SK-N-SH (cell line): ENCODE data around the gene ACACA. TPM values are rescaled to one million over a fixed set of nuclear protein-coding genes. Genes with fewer than 3 reads are reported as not detected.

Experiments
- CTCF ChIA-PET: fragments of 300-600, 350-600 bp; formaldehyde crosslinking; extraction: SDS; loops from one replicate; lab custom pipeline; 2021; lab: Yijun Ruan, JAX
- POLR2A ChIA-PET: fragments of 350-600 bp; sonication (Branson Sonifier 250); formaldehyde crosslinking; extraction: SDS; loops from one replicate; lab custom pipeline; 2020; ENCODE audit warnings: antibody characterized with exemption, inconsistent platforms; lab: Yijun Ruan, JAX
- DNase-seq: peaks from one replicate; pipeline ENCODE4 v3.0.0; 2012
- H2AFZ ChIP-seq: fragments of 200-600 bp; sonication (generic); 2 replicates; pipeline ENCODE4 v1.8.1; 2016; ENCODE audit warnings: antibody characterized with exemption, mild to moderate bottlenecking, low read depth
- H3F3A ChIP-seq: fragments of 200-600 bp; sonication (generic); replicated peaks from 2 replicates; pipeline ENCODE3; 2016; ENCODE audit warnings: antibody characterized with exemption, mild to moderate bottlenecking; ENCODE audit not compliant: insufficient read depth
- H3K27ac ChIP-seq, 2 experiments: fragments of 200-500 bp in 1 of 2; fragments of 200-600 bp in 1 of 2; sonication (Bioruptor generic) in 1 of 2; sonication (generic), shearing (Covaris generic) in 1 of 2; 2 replicates each; pipeline versions ENCODE4 v1.5.1 to v1.6.1; 2014 to 2016; ENCODE audit warnings: low read depth in 2 of 2, inconsistent platforms in 1 of 2, low read length in 1 of 2, mild to moderate bottlenecking in 1 of 2, mixed read lengths in 1 of 2
- H3K27me3 ChIP-seq: fragments of 200-600 bp; sonication (generic), shearing (Covaris generic); 2 replicates; pipeline ENCODE4 v1.6.1; 2016; ENCODE audit warnings: mixed run types; ENCODE audit not compliant: insufficient read depth
- H3K36me3 ChIP-seq, 2 experiments: fragments of 200-500 bp in 1 of 2; fragments of 200-600 bp in 1 of 2; sonication (Bioruptor generic) in 1 of 2; sonication (generic) in 1 of 2; replicated peaks in 1 of 2; 2 replicates each; pipeline versions ENCODE3 to v1.5.1; 2014 to 2016; ENCODE audit warnings: low read length in 1 of 2, mild to moderate bottlenecking in 1 of 2; ENCODE audit not compliant: insufficient read depth in 2 of 2, control insufficient read depth in 1 of 2
- H3K4me1 ChIP-seq, 2 experiments: fragments of 200-500 bp in 1 of 2; fragments of 200-600 bp in 1 of 2; sonication (Bioruptor generic) in 1 of 2; sonication (generic), shearing (Covaris generic) in 1 of 2; 2 replicates each; pipeline versions ENCODE4 v1.5.1 to v1.6.1; 2014 to 2016; ENCODE audit warnings: low read depth in 1 of 2, low read length in 1 of 2, mixed run types in 1 of 2; ENCODE audit not compliant: insufficient read depth in 2 of 2, control insufficient read depth in 1 of 2
- H3K4me2 ChIP-seq: fragments of 200-600 bp; sonication (generic), shearing (Covaris generic); 2 replicates; pipeline ENCODE4 v1.6.1; 2017; ENCODE audit warnings: mixed run types
- H3K4me3 ChIP-seq, 2 experiments: fragments of 200-500 bp in 1 of 2; fragments of 200-600 bp in 1 of 2; sonication (Bioruptor generic) in 1 of 2; sonication (generic), shearing (Covaris generic) in 1 of 2; 2 replicates each; pipeline versions ENCODE4 v1.5.1 to v1.8.1; 2014 to 2016; ENCODE audit warnings: low read depth in 2 of 2, inconsistent platforms in 1 of 2, low read length in 1 of 2, mild to moderate bottlenecking in 1 of 2, mixed read lengths in 1 of 2, moderate library complexity in 1 of 2
- H3K79me2 ChIP-seq: fragments of 200-600 bp; sonication (generic); 2 replicates; pipeline ENCODE4 v1.8.1; 2017; ENCODE audit warnings: mild to moderate bottlenecking; ENCODE audit not compliant: insufficient read depth
- H3K9ac ChIP-seq: fragments of 200-600 bp; sonication (generic); 2 replicates; pipeline ENCODE4 v1.6.1; 2017; ENCODE audit warnings: mixed run types
- H3K9me2 ChIP-seq: fragments of 200-600 bp; sonication (generic); 2 replicates; pipeline ENCODE4 v1.6.1; 2017; ENCODE audit warnings: mixed run types
- H3K9me3 ChIP-seq: fragments of 200-600 bp; sonication (generic); 2 replicates; pipeline ENCODE4 v1.6.1; 2017; ENCODE audit warnings: mixed run types, mild to moderate bottlenecking, moderate library complexity
- H4K20me1 ChIP-seq: fragments of 200-600 bp; sonication (generic); 2 replicates; pipeline ENCODE4 v1.6.1; 2017; ENCODE audit warnings: mild to moderate bottlenecking, mixed run types; ENCODE audit not compliant: insufficient read depth
- CTCF ChIP-seq: fragments of 200-600 bp; sonication (generic); IDR thresholded peaks from 2 replicates; pipeline ENCODE4 v1.6.1; 2017; ENCODE audit warnings: antibody characterized with exemption, mild to moderate bottlenecking, moderate library complexity
- ELF1 ChIP-seq: IDR thresholded peaks from 2 replicates; pipeline ENCODE4 v1.4.0; 2012
- MAX ChIP-seq: IDR thresholded peaks from 2 replicates; pipeline ENCODE4 v1.4.0; 2012; ENCODE audit warnings: low read depth
- MEF2A ChIP-seq: IDR thresholded peaks from 2 replicates; pipeline ENCODE4 v1.4.0; 2012; ENCODE audit warnings: low read depth, borderline replicate concordance
- MXI1 ChIP-seq: IDR thresholded peaks from 2 replicates; pipeline ENCODE4 v1.6.1; 2012; ENCODE audit warnings: mild to moderate bottlenecking, low read depth, low read length, improper control_type of control experiment
- NFIC ChIP-seq: IDR thresholded peaks from 2 replicates; pipeline ENCODE4 v1.4.0; 2012; ENCODE audit warnings: borderline replicate concordance
- PBX3 ChIP-seq: IDR thresholded peaks from 2 replicates; pipeline ENCODE4; 2012
- REST ChIP-seq: IDR thresholded peaks from 2 replicates; pipeline ENCODE4 v1.6.1; 2012; ENCODE audit warnings: mild to moderate bottlenecking, low read depth, low read length, moderate library complexity
- SMC3 ChIP-seq: IDR thresholded peaks from 2 replicates; pipeline ENCODE4 v1.6.1; 2012; ENCODE audit warnings: low read depth, low read length, improper control_type of control experiment
- WGBS: methylation state at CpG from one replicate; pipeline ENCODE4 v1.1.6; 2017; ENCODE audit warnings: low lambda C conversion rate; 5-methylcytosine and 5-hydroxymethylcytosine counted together
- polyA plus RNA-seq, 3 experiments: library from polyadenylated mRNA; depleted of rRNA; stranded (reverse); fragments of >200 nt; gene quantifications; 2 replicates each; pipeline ENCODE4 v1.2.3, GENCODE V29; 2012

The ACACA gene
- polyA plus RNA-seq, 1 of the 3 experiments (the other 2 are of a cell fraction), result 27.2 TPM

DNA sequence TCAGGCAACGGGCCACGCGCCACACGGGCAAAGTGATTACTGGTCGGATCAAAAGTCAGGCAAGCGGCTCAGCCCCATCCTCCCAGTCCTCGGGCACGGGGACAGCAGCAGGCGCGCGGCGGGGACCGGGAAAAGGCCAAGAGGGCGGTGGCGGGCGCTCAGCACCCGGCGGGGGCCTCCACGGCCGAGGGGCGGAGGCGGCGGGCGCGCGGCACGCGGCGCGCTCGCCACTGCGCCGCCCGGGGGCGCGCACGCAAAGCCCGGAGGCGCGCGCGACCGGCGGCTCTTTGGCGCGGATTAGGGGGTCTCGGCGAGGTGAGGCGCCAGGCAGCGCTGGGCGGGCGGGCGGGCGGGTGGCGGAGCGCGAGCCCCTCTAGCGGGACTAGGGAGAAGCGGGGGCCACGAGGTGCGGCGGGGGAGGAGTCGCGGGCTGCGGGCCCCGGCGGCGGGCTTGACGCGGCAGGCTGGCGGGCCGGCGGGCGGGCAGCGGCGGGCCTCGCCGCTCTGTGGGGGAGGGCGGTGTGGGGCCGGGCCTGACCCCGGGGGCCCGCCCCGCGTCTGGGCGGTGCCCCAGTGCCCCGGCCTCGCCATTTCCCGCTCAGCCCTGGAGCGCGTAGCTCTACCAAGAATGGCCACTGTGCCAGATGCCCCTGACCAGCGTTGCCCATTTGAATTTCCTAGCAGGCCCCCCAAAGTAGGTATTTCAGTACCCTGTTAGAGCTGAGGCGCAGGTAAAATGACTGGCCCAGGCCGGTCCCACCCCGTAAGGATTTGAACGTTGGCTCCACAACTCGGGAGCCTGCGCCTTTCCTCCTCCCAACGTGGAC is at the start of gene ACACA, which contains the start of gene TADA2A (continued):
- TF ChIP-seq MEF2A, result no peak
- peak; percentile 8; the same call in 1 of the 2 replicates for TF ChIP-seq NFIC
- TF ChIP-seq SMC3, result no peak
- TF ChIP-seq MAX, result peak; percentile 86; the same call in 1 of the 2 replicates
- TF ChIP-seq PBX3, result no peak
- no peak for TF ChIP-seq REST
- no peak for TF ChIP-seq ELF1

- H3K4me3 ChIP-seq, result no peak overlapping the region
- H3K27me3 ChIP-seq, result no peaks in the 10 kb centered on the region
- H3K36me3 ChIP-seq, result peaks cover 8 to 9% of the 10 kb centered on the region in 2 experiments
- no peaks in the 10 kb centered on the region; the same call in 1 of the 2 replicates for H4K20me1 ChIP-seq
- no peaks in the 10 kb centered on the region for H3K9me3 ChIP-seq
- H2AFZ ChIP-seq, result no peak overlapping the region
- 0 out of 2 replicates have a peak, but pooled peaks cover 9% of the 10 kb centered on the region for H3K79me2 ChIP-seq
- H3K9ac ChIP-seq, result no peak overlapping the region
- CTCF ChIA-PET, result interaction anchor here (1.2 to 2.9 kb wide), 3 partner anchors 12 to 33 kb away, joined by 3 to 13 read pairs (median 3); no protein-coding TSS in a partner anchor
- no peak overlapping the region for H3K27ac ChIP-seq
- H3K4me1 ChIP-seq, result peaks cover 0 to 27% of the 10 kb centered on the region in 2 experiments; a peak in 1 of 4 replicates
- 95% methylated on average over 6 of the region's 6 CpGs for WGBS
- TF ChIP-seq CTCF, result no peak
- TF ChIP-seq MXI1, result no peak
- TF ChIP-seq, all 33 proteins: peak for 0
- no peak overlapping the region for H3K4me2 ChIP-seq
- H3K9me2 ChIP-seq, result no peaks in the 10 kb centered on the region
- no peak for DNase-seq
- POLR2A ChIA-PET, result interaction anchor here (0.5 kb wide), 1 partner anchor 184 kb away, joined by 5 read pairs; no protein-coding TSS in a partner anchor
- peaks cover 15% of the 10 kb centered on the region for H3F3A ChIP-seq
Measured at GRCh38 chr17:37450112-37450511, 43.5 kb upstream of the ACACA start.
